Keratinocyte (primary cell): ENCODE measurements around the gene CHST14. TPM values are rescaled to one million over a fixed set of nuclear protein-coding genes. Genes with fewer than 3 reads are reported as not detected.

Experiments used
- DNase-seq: peaks from one replicate; pipeline ENCODE4 v3.0.0-alpha.2; 2011; ENCODE audit warnings: low read depth, missing footprints, low spot score
- FAIRE-seq: peaks from 2 replicates; lab custom pipeline; 2011; peaks lifted over from hg19 to GRCh38; lab: Jason Lieb, UNC
- H2AFZ ChIP-seq: 2 replicates; pipeline ENCODE4 v1.6.0; 2012; ENCODE audit warnings: low read length, control low read depth, inconsistent platforms; ENCODE audit not compliant: control insufficient read depth
- H3K27ac ChIP-seq: 2 replicates; pipeline ENCODE4 v1.5.1; 2011; ENCODE audit warnings: low read length; ENCODE audit not compliant: control insufficient read depth, insufficient read depth
- H3K27me3 ChIP-seq: 3 replicates; pipeline ENCODE4 v1.6.0; 2011; ENCODE audit warnings: low read length; ENCODE audit not compliant: control insufficient read depth, insufficient read depth; ENCODE audit errors: extremely low read depth
- H3K36me3 ChIP-seq, 2 experiments: 2 replicates in 1 of 2; 3 replicates in 1 of 2; pipeline ENCODE4 v1.5.1; 2011; ENCODE audit warnings: low read length in 2 of 2, mild to moderate bottlenecking in 1 of 2; ENCODE audit not compliant: control insufficient read depth in 2 of 2, insufficient read depth in 2 of 2; ENCODE audit errors: extremely low read depth in 1 of 2
- H3K4me1 ChIP-seq: 3 replicates; pipeline ENCODE4 v1.5.1; 2011; ENCODE audit warnings: low read length; ENCODE audit not compliant: control insufficient read depth, insufficient read depth; ENCODE audit errors: extremely low read depth
- H3K4me2 ChIP-seq: 3 replicates; pipeline ENCODE4 v1.6.0; 2011; ENCODE audit warnings: low read depth, low read length; ENCODE audit not compliant: control insufficient read depth, insufficient read depth; ENCODE audit errors: extremely low read depth
- H3K4me3 ChIP-seq, 3 experiments: fragments of 200-600 bp in 1 of 3; sonication (generic) in 1 of 3; 2 replicates in 2 of 3; 3 replicates in 1 of 3; pipeline ENCODE4 v1.5.1; 2011 to 2016; ENCODE audit warnings: low read length in 3 of 3, mild to moderate bottlenecking in 3 of 3, control low read depth in 2 of 3, inconsistent platforms in 1 of 3, low read depth in 1 of 3, mixed read lengths in 1 of 3, mixed run types in 1 of 3, moderate library complexity in 1 of 3; ENCODE audit not compliant: control insufficient read depth in 2 of 3, insufficient read depth in 2 of 3; ENCODE audit errors: extremely low read depth in 1 of 3
- H3K79me2 ChIP-seq: 2 replicates; pipeline ENCODE4 v1.6.0; 2012; ENCODE audit warnings: low read length; ENCODE audit not compliant: control insufficient read depth, insufficient read depth
- H3K9ac ChIP-seq: 3 replicates; pipeline ENCODE4 v1.6.0; 2011; ENCODE audit warnings: low read length; ENCODE audit not compliant: control insufficient read depth, insufficient read depth; ENCODE audit errors: extremely low read depth
- H3K9me1 ChIP-seq: 3 replicates; pipeline ENCODE4 v1.6.0; 2011; ENCODE audit warnings: low read length; ENCODE audit not compliant: control insufficient read depth, insufficient read depth; ENCODE audit errors: extremely low read depth
- H3K9me3 ChIP-seq: 2 replicates; pipeline ENCODE4 v1.5.1; 2012; ENCODE audit warnings: low read depth, low read length; ENCODE audit not compliant: control insufficient read depth
- H4K20me1 ChIP-seq: 3 replicates; pipeline ENCODE4 v1.6.0; 2011; ENCODE audit warnings: low read length; ENCODE audit not compliant: control insufficient read depth, insufficient read depth; ENCODE audit errors: extremely low read depth
- EZH2 ChIP-seq: IDR thresholded peaks from one replicate; pipeline ENCODE4 v1.6.1; 2012; ENCODE audit warnings: inconsistent platforms, mild to moderate bottlenecking, low read length, moderate library complexity
- dilution Hi-C: fragments of 300-500 bp; cut with MboI; formaldehyde crosslinking; loops from one replicate; pipeline ENCODE4 v1.7.0; 2020; ENCODE audit warnings: low sequenced_read_pairs; ENCODE audit not compliant: extremely low pct_ligation_motif_present
- polyA plus RNA-seq, 5 experiments: library from polyadenylated mRNA; depleted of rRNA in 3 of 5; stranded (reverse) in 3 of 5; stranded (forward) in 1 of 5; unstranded in 1 of 5; fragments of >200 nt; gene quantifications; 1 replicate in 1 of 5; 2 replicates in 3 of 5; 3 replicates in 1 of 5; pipeline versions ENCODE4 v1.2.1 to v1.2.3, GENCODE V29; 2011 to 2012; ENCODE audit warnings: missing spikeins in 2 of 5, low read depth in 1 of 5, low replicate concordance in 1 of 5
- TF ChIP-seq, protein P1 (sequence below), 3 experiments: IDR thresholded peaks in 1 of 3; conservative IDR thresholded peaks in 1 of 3; optimal IDR thresholded peaks in 1 of 3; 2 replicates in 2 of 3; 3 replicates in 1 of 3; pipeline versions ENCODE3 to v1.5.1; 2011; ENCODE audit warnings: low read length in 3 of 3, mild to moderate bottlenecking in 3 of 3, moderate library complexity in 2 of 3, control low read depth in 1 of 3, inconsistent platforms in 1 of 3; ENCODE audit not compliant: insufficient read depth in 2 of 3; ENCODE audit errors: extremely low read depth in 1 of 3

The CHST14 gene
- polyA plus RNA-seq, 1 donor (not counting 4 experiments of a cell fraction or from before 2014, with no cell fraction given), result 1.5 TPM

- Histone ChIP-seq H3K4me1 (peaks cover 30% of the 10 kb centered on the region), H3K9me1 (peaks cover 13% of the 10 kb centered on the region), H3K36me3 (peaks cover 0 to 4% of the 10 kb centered on the region in 2 experiments), H4K20me1 (peaks cover 12% of the 10 kb centered on the region), H3K4me2 (peak overlapping the region; percentile 95), H3K79me2 (peaks cover 45% of the 10 kb centered on the region), H3K27ac (peak overlapping the region; percentile 17), H3K9me3 (no peaks in the 10 kb centered on the region), H2AFZ (no peak overlapping the region), H3K27me3 (no peaks in the 10 kb centered on the region), H3K4me3 (peak overlapping the region in 2 of 3 experiments; percentile 41 to 42), H3K9ac (peak overlapping the region; percentile 41)
- dilution Hi-C loops, result no loop called here
- no peak for DNase-seq
- no peak for TF ChIP-seq EZH2
- TF ChIP-seq, protein P1, sequence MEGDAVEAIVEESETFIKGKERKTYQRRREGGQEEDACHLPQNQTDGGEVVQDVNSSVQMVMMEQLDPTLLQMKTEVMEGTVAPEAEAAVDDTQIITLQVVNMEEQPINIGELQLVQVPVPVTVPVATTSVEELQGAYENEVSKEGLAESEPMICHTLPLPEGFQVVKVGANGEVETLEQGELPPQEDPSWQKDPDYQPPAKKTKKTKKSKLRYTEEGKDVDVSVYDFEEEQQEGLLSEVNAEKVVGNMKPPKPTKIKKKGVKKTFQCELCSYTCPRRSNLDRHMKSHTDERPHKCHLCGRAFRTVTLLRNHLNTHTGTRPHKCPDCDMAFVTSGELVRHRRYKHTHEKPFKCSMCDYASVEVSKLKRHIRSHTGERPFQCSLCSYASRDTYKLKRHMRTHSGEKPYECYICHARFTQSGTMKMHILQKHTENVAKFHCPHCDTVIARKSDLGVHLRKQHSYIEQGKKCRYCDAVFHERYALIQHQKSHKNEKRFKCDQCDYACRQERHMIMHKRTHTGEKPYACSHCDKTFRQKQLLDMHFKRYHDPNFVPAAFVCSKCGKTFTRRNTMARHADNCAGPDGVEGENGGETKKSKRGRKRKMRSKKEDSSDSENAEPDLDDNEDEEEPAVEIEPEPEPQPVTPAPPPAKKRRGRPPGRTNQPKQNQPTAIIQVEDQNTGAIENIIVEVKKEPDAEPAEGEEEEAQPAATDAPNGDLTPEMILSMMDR (optimal IDR thresholded peaks at IDR 0.05 in 1 of 3, IDR thresholded peaks at IDR 0.05 in 1 of 3, conservative IDR thresholded peaks at IDR 0.05 in 1 of 3; ENCODE audit: extremely low read depth in 1 of 3, insufficient read depth in 2 of 3, low read length in 3 of 3), result no peak
- peak; percentile 59 for FAIRE-seq
These were observed 15.8 kb upstream of the CHST14 start for GRCh38 chr15:40454904-40455391.

GRCh38 chr15:40456299-40456712, 14.5 kb upstream of the CHST14 start:
- no peak overlapping the region for H3K27ac ChIP-seq
- peaks cover 30% of the 10 kb centered on the region for H3K4me1 ChIP-seq

More at GRCh38 chr15:40456299-40456712, 14.5 kb upstream of the CHST14 start:
- DNase-seq (no peak), FAIRE-seq (peak; percentile 71)
- dilution Hi-C loops, result no loop called here
- H3K27me3 ChIP-seq, result no peaks in the 10 kb centered on the region
- H3K9ac ChIP-seq, result no peak overlapping the region
- peaks cover 0 to 6% of the 10 kb centered on the region in 2 experiments for H3K36me3 ChIP-seq
- peaks cover 13% of the 10 kb centered on the region for H3K9me1 ChIP-seq
- H3K4me2 ChIP-seq, result peak overlapping the region; percentile 95
- H3K4me3 ChIP-seq, result no peak overlapping the region
- H4K20me1 ChIP-seq, result peaks cover 12% of the 10 kb centered on the region
- peaks cover 35% of the 10 kb centered on the region for H3K79me2 ChIP-seq
- H2AFZ ChIP-seq, result no peak overlapping the region
- no peaks in the 10 kb centered on the region for H3K9me3 ChIP-seq
- TF ChIP-seq, protein P1 (optimal IDR thresholded peaks at IDR 0.05 in 1 of 3, IDR thresholded peaks at IDR 0.05 in 1 of 3, conservative IDR thresholded peaks at IDR 0.05 in 1 of 3; ENCODE audit: extremely low read depth in 1 of 3, insufficient read depth in 2 of 3, low read length in 3 of 3), result no peak
- no peak for TF ChIP-seq EZH2
